ENCODE data around the gene PXT1.
"Not testable (repeated sequence)": the region's sequence is repeated elsewhere in the genome, so short reads cannot be mapped to it uniquely, and the experiment has no call there.

The PXT1 gene

GRCh38 chr6:36368921-36369865, 73.5 kb downstream of the PXT1 start:
- DNase-seq (ENCODE audit: low spot score), result no peak

GRCh38 chr6:36368421-36368820, 74.2 kb downstream of the PXT1 start:
- DNase-seq (ENCODE audit: low spot score), result no peak

GRCh38 chr6:36367743-36368142, 74.9 kb downstream of the PXT1 start:
- DNase-seq (ENCODE audit: low spot score), result no peak

GRCh38 chr6:36364669-36365479, 77.8 kb downstream of the PXT1 start:
- DNase-seq (ENCODE audit: low spot score), result no peak

- not testable (repeated sequence) for DNase-seq (ENCODE audit: low spot score)
Measured at GRCh38 chr6:36364061-36364635, 78.5 kb downstream of the PXT1 start.

GRCh38 chr6:36363371-36363752, 79.3 kb downstream of the PXT1 start:
- not testable (repeated sequence) for DNase-seq (ENCODE audit: low spot score)

- DNase-seq (ENCODE audit: low spot score), result no peak
Measured at GRCh38 chr6:36362551-36363370, 79.9 kb downstream of the PXT1 start.

GRCh38 chr6:36361071-36361470, 81.6 kb downstream of the PXT1 start:
- DNase-seq (ENCODE audit: low spot score), result no peak

GRCh38 chr6:36360241-36361054, 82.2 kb downstream of the PXT1 start:
- peak; percentile 84 for DNase-seq (ENCODE audit: low spot score)

GRCh38 chr6:36358226-36358915, 84.3 kb downstream of the PXT1 start:
- no peak for DNase-seq (ENCODE audit: low spot score)

- no peak for DNase-seq (ENCODE audit: low spot score)
Measured at GRCh38 chr6:36357872-36358225, 84.8 kb downstream of the PXT1 start.

- DNase-seq (ENCODE audit: low spot score), result no peak
Measured at GRCh38 chr6:36355819-36356218, 86.8 kb downstream of the PXT1 start.

GRCh38 chr6:36353411-36353915, 89.2 kb downstream of the PXT1 start:
- no peak for DNase-seq (ENCODE audit: low spot score)

- DNase-seq (ENCODE audit: low spot score), result no peak
Measured at GRCh38 chr6:36352477-36353157, 90.0 kb downstream of the PXT1 start.

GRCh38 chr6:36350681-36351571, 91.7 kb downstream of the PXT1 start:
- no peak for DNase-seq (ENCODE audit: low spot score)

- DNase-seq (ENCODE audit: low spot score), result no peak
Measured at GRCh38 chr6:36350082-36350481, 92.6 kb downstream of the PXT1 start.

- DNase-seq (ENCODE audit: low spot score), result no peak
Measured at GRCh38 chr6:36349240-36349639, 93.4 kb downstream of the PXT1 start.

GRCh38 chr6:36347621-36348020, 95.0 kb downstream of the PXT1 start:
- no peak for DNase-seq (ENCODE audit: low spot score)

Measured in cerebellar cortex (tissue), 1 donor.